ENCODE data around the gene BEST2.
"Not testable (repeated sequence)": the region's sequence is repeated elsewhere in the genome, so short reads cannot be mapped to it uniquely, and the experiment has no call there.

The BEST2 gene

DNA sequence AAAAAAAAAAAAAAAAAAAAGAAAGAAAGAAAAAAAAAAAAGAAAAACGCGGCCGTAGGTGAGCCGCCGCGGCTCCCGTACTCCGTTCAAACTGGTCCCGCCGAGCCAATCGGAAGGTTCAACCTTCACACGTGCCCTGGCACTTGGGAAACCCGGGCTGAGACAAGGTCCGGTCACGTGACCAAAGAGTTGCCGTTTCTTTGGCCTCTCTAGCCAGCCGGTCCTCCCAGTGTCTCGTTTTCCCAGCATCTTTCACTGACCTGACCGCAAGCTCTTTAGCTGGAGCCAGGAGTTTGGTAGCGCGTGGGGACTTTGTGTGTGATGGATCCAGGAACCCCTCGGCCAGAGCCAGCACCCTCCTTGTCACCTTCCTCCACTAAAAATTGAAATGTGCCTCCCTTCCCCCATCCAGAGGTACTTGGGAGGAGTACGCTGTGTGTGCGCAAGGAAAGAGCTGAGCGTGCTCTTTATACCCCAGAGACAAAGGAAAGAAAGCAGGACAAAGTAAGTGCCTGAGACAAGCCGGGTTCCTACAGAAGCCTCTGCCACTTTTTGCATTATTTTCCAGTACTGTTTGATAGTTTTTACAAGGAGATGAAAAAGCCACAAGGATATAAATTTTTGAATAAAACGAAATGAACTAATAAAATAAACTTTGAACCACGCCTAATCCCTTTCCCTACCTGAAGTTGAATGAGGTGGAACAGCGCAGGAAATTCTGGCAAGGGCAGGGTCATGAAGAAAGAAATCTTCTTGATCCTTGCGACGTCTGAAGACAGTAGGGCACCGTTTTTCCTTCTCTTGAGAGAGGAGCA is 28.8 kb upstream of the BEST2 start:
- Mint-ChIP-seq H3K27ac (peak overlapping the region; percentile 97), H3K4me3 (peak overlapping the region; percentile 99), H3K27me3 (no peaks in the 10 kb centered on the region), H3K9me3 (ENCODE audit: low read depth) (no peaks in the 10 kb centered on the region), H3K36me3 (peaks cover 14% of the 10 kb centered on the region), H3K4me1 (ENCODE audit: low read depth) (peaks cover 22% of the 10 kb centered on the region)

- Mint-ChIP-seq H3K4me1 (ENCODE audit: low read depth) (peaks cover 22% of the 10 kb centered on the region), H3K27ac (peak overlapping the region; percentile 97), H3K9me3 (ENCODE audit: low read depth) (no peaks in the 10 kb centered on the region), H3K27me3 (no peaks in the 10 kb centered on the region), H3K36me3 (peaks cover 14% of the 10 kb centered on the region), H3K4me3 (peak overlapping the region; percentile 99)
These were observed 28.3 kb upstream of the BEST2 start for GRCh38 chr19:12723381-12723640.

GRCh38 chr19:12723641-12724426 is 27.8 kb upstream of the BEST2 start, which contains the start of gene TNPO2:
TSS of gene TNPO2 (minus strand) at chr19:12723932. CDS start at chr19:12720977, 2,955 bp downstream.
- peak within 1 kb of the TSS; percentile 97 for H3K27ac Mint-ChIP-seq
- H3K4me1 Mint-ChIP-seq (ENCODE audit: low read depth), result peaks cover 20% of the 10 kb centered on the region
- H3K27me3 Mint-ChIP-seq, result no peaks in the 10 kb centered on the region

GRCh38 chr19:12725612-12726011 is 26.0 kb upstream of the BEST2 start:
- not testable (repeated sequence) for H3K27ac Mint-ChIP-seq; H3K36me3 Mint-ChIP-seq; H3K9me3 Mint-ChIP-seq (ENCODE audit: low read depth); H3K27me3 Mint-ChIP-seq; H3K4me3 Mint-ChIP-seq
- peaks cover 16% of the 10 kb centered on the region for H3K4me1 Mint-ChIP-seq (ENCODE audit: low read depth)

More at GRCh38 chr19:12723641-12724426, 27.8 kb upstream of the BEST2 start, which contains the start of gene TNPO2:
- H3K9me3 Mint-ChIP-seq (ENCODE audit: low read depth), result no peaks in the 10 kb centered on the region
- H3K36me3 Mint-ChIP-seq, result peaks cover 10% of the 10 kb centered on the region
- H3K4me3 Mint-ChIP-seq, result peak within 1 kb of the TSS; percentile 99

- Mint-ChIP-seq H3K36me3 (peaks cover 4% of the 10 kb centered on the region), H3K4me1 (ENCODE audit: low read depth) (peaks cover 15% of the 10 kb centered on the region), H3K27ac (no peak overlapping the region), H3K9me3 (ENCODE audit: low read depth) (no peaks in the 10 kb centered on the region), H3K27me3 (no peaks in the 10 kb centered on the region), H3K4me3 (no peak overlapping the region)
These were observed 24.6 kb upstream of the BEST2 start for GRCh38 chr19:12726988-12727316.

- Mint-ChIP-seq H3K27me3 (no peaks in the 10 kb centered on the region), H3K36me3 (peaks cover under 1% of the 10 kb centered on the region), H3K9me3 (ENCODE audit: low read depth) (no peaks in the 10 kb centered on the region), H3K4me1 (ENCODE audit: low read depth) (peaks cover 24% of the 10 kb centered on the region), H3K27ac (no peak overlapping the region), H3K4me3 (no peak overlapping the region)
These were observed 23.7 kb upstream of the BEST2 start for GRCh38 chr19:12727745-12728433.

DNA sequence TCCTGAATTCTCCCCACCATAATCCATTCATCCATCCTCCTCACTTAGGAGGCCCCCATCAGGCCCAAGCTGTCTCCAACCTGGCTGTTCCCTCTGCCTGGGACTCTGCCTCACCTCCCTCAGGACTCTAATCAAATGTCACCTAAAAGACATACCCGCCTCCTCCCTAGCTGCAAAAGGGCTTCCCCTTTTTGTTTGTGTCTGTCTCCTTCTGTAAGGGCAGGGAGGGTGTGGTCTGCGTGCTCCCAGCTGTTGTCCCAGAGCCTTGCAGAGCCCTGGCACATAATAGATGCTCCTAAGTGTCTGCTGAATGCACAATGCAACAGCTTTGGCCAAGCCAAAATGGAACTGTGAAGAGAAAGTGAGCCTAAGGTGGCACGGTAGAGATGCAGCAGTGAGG is 21.5 kb upstream of the BEST2 start:
- no peaks in the 10 kb centered on the region for H3K9me3 Mint-ChIP-seq (ENCODE audit: low read depth)
- no peak overlapping the region for H3K4me3 Mint-ChIP-seq
- peaks cover 2% of the 10 kb centered on the region for H3K36me3 Mint-ChIP-seq
- H3K27me3 Mint-ChIP-seq, result no peaks in the 10 kb centered on the region
- peaks cover 24% of the 10 kb centered on the region for H3K4me1 Mint-ChIP-seq (ENCODE audit: low read depth)
- peak overlapping the region; percentile 42 for H3K27ac Mint-ChIP-seq

DNA sequence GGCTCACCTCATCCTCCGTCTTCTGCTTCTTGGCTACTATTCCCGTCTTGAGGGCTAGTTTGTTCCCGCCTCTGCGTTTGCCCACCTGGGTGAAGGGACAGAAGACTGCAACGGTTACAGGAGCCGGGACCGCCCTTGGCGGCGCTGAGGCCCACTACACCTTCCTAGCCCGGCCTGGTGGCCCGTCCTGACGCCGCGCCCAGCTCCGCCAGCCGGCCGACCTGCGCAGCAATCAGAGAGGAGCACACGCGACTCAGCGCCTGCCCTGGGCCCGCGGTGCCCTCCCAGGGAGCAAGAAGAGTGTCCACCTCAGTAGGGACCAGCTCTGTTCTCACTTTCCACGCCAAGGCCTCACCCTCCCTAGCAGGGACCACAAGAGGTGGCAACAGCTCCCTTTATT is 20.3 kb upstream of the BEST2 start:
- no peak overlapping the region for H3K4me3 Mint-ChIP-seq

DNA sequence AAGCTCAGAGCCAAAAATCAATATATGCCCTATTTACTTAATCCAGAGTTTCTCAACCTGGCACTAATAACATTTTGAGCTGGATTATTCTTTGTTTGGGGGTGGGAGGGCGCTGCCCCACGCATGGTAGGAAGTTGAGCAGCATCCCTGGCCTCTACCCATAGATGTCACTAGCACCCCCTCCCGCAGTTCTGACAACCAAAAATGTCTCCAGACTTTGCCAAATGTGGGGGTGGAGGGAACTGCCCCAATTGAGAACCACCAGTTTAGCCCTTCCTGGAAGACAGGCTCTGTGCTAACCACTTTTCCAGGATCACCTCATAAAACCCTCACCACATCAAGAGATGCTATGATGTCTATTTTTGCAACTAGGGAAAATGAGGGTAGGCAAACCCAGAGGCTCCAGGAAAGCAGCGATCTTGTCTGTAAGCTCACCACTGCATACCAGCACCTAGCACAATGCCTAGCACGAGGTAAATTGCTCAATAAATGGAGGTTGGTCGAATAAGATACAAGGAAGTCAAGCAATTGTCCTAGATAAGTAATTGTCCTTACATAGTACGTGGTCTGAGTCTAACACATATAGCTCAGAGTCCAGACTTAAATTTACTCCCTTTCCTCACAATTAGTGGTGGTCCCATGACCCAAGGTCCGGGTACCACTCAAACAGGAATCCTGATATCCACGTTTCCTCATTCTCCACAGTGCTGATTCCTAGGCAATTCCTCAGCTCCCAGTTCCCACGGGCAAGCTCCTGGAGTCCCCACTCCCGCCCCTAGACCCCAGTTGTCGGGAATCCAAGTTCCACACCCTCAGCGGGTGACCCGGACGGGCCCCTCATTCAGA is 18.0 kb upstream of the BEST2 start:
- H3K27me3 Mint-ChIP-seq, result no peaks in the 10 kb centered on the region
- peak overlapping the region; percentile 94 for H3K27ac Mint-ChIP-seq
- peaks cover 2% of the 10 kb centered on the region for H3K36me3 Mint-ChIP-seq
- no peaks in the 10 kb centered on the region for H3K9me3 Mint-ChIP-seq (ENCODE audit: low read depth)
- peaks cover 38% of the 10 kb centered on the region for H3K4me1 Mint-ChIP-seq (ENCODE audit: low read depth)
- peak overlapping the region; percentile 93 for H3K4me3 Mint-ChIP-seq

More for the DNA sequence above, 20.3 kb upstream of the BEST2 start:
- Mint-ChIP-seq H3K4me1 (ENCODE audit: low read depth) (peaks cover 24% of the 10 kb centered on the region), H3K27me3 (no peaks in the 10 kb centered on the region), H3K9me3 (ENCODE audit: low read depth) (no peaks in the 10 kb centered on the region), H3K36me3 (peaks cover 2% of the 10 kb centered on the region), H3K27ac (no peak overlapping the region)

DNA sequence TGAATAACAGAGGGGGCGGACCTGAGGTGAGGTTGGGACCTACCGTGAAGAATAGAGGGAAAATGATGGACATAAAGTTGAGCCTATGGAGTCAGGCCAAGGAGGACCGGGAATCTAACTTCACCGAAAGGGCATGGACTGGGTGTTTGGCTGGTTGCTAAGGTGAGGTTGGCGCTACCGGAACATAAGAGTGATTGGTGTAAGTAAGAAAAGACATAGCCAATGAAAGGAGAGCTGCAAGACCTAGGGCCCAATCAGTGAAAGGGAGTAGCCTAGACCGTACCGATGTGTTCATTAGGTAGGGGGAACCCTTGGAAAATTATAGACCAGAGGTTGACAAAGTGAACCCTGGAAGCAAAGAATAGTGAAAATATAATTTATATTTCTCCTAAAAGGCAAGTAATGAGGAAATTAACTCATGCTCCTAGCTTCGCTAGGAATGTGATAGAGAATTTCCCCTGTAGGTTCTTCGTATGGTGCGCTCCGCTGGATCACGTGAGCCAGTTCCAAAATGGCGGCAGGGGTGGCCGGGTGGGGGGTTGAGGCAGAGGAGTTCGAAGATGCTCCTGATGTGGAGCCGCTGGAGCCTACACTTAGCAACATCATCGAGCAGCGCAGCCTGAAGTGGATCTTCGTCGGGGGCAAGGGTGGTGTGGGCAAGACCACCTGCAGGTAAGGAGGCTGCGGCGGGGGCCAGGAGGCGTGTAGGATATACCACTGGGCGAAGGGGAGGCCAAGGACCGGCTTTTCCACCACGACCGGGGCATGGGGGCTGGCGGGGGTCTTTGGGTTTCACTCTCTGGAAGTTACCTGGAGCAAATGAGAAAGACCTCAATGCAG is 14.4 kb upstream of the BEST2 start, which contains the start of gene GET3:
Gene GET3 (plus strand): TSS at position 503 of the 840 bp plus-strand sequence. CDS start 9 bp downstream, at position 512.
- Mint-ChIP-seq H3K4me1 (ENCODE audit: low read depth) (peaks cover 33% of the 10 kb centered on the region), H3K36me3 (peaks cover 4% of the 10 kb centered on the region), H3K9me3 (ENCODE audit: low read depth) (no peaks in the 10 kb centered on the region), H3K27me3 (no peaks in the 10 kb centered on the region), H3K27ac (peak within 1 kb of the TSS; percentile 98), H3K4me3 (peak within 1 kb of the TSS; percentile 100)

- no peaks in the 10 kb centered on the region for H3K27me3 Mint-ChIP-seq
- H3K27ac Mint-ChIP-seq, result peak overlapping the region; percentile 98
- peak overlapping the region; percentile 100 for H3K4me3 Mint-ChIP-seq
- H3K36me3 Mint-ChIP-seq, result peaks cover 4% of the 10 kb centered on the region
- H3K4me1 Mint-ChIP-seq (ENCODE audit: low read depth), result peaks cover 27% of the 10 kb centered on the region
- H3K9me3 Mint-ChIP-seq (ENCODE audit: low read depth), result no peaks in the 10 kb centered on the region
These were observed 13.7 kb upstream of the BEST2 start for GRCh38 chr19:12737835-12738351.

DNA sequence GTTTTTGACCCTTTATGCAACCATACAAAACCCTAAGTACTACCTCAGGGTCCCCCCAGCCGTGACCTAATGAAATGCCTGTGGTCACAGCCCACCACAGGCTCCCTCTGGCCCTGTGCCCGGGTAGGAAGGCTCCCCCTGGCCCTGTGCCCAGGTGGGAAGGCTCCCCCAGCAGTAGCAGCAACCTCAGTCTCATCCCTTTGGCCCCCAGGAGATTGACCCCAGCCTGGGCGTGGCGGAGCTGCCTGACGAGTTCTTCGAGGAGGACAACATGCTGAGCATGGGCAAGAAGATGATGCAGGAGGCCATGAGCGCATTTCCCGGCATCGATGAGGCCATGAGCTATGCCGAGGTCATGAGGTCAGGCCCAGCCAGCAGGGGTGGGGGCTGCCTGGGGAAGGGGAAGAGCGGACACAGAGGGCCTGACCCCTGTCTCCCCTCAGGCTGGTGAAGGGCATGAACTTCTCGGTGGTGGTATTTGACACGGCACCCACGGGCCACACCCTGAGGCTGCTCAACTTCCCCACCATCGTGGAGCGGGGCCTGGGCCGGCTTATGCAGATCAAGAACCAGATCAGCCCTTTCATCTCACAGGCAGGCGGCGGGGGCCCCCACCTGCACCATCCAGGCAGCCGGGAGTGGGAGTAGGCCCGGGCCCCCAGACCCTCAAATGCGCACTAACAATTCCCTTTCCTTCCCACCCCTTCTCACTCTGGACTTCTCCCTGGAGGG is 6.3 kb upstream of the BEST2 start:
- Mint-ChIP-seq H3K36me3 (peaks cover 12% of the 10 kb centered on the region), H3K27me3 (peaks cover 4% of the 10 kb centered on the region), H3K27ac (no peak overlapping the region), H3K9me3 (ENCODE audit: low read depth) (no peaks in the 10 kb centered on the region), H3K4me3 (no peak overlapping the region), H3K4me1 (ENCODE audit: low read depth) (peaks cover 7% of the 10 kb centered on the region)

DNA sequence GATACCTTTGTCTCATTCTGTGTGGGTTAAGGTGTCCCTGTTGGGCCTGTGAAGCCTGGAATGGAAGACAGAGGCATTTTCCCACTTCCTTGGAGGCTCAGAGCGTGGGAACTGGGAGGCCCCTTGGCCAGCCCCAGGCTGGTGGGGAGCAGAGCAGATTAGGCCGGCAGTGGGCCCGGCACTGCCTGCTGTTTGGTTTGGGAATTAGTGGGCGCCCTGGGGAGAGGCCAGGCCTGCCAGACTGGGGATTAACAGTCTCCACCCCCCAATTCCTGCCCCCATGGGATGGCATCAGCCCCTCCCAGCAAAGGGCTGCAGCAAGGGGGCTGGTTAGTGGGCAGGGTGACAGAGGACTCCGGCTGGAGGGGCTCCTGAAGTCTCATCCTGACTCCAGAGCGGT is 3.1 kb upstream of the BEST2 start:
- Mint-ChIP-seq H3K4me3 (no peak overlapping the region), H3K4me1 (ENCODE audit: low read depth) (peaks cover 4% of the 10 kb centered on the region), H3K36me3 (peaks cover 12% of the 10 kb centered on the region), H3K27ac (no peak overlapping the region), H3K27me3 (peaks cover 11% of the 10 kb centered on the region), H3K9me3 (ENCODE audit: low read depth) (no peaks in the 10 kb centered on the region)

All from activated naive CD8-positive, alpha-beta T cell (primary cell).